Fibroblast of lung (primary cell): ENCODE results near the gene NLRP6. TPM values are rescaled to one million over a fixed set of nuclear protein-coding genes. Genes with fewer than 3 reads are reported as not detected.

Source experiments
- DNase-seq, 2 donors: peaks; one replicate each; pipeline versions ENCODE4 v3.0.0 to v3.0.0-alpha.2; 2010; ENCODE audit warnings: low read depth in 2 of 2
- H2AFZ ChIP-seq: 2 replicates; pipeline ENCODE4 v1.5.1; 2012; ENCODE audit warnings: low read length, control low read depth, inconsistent platforms
- H3K27ac ChIP-seq: 2 replicates; pipeline ENCODE4 v1.5.1; 2011; ENCODE audit warnings: low read length, control low read depth; ENCODE audit not compliant: insufficient read depth
- H3K27me3 ChIP-seq: 2 replicates; pipeline ENCODE4 v1.5.1; 2011; ENCODE audit warnings: mild to moderate bottlenecking, low read length; ENCODE audit not compliant: control insufficient read depth, insufficient read depth
- H3K36me3 ChIP-seq: 2 replicates; pipeline ENCODE4 v1.5.1; 2011; ENCODE audit warnings: low read length; ENCODE audit not compliant: control insufficient read depth, insufficient read depth
- H3K4me1 ChIP-seq: 2 replicates; pipeline ENCODE4 v1.5.1; 2011; ENCODE audit warnings: low read length; ENCODE audit not compliant: control insufficient read depth, insufficient read depth; ENCODE audit errors: extremely low read depth
- H3K4me2 ChIP-seq: 2 replicates; pipeline ENCODE4 v1.5.1; 2011; ENCODE audit warnings: low read length, control low read depth; ENCODE audit not compliant: insufficient read depth; ENCODE audit errors: extremely low read depth
- H3K4me3 ChIP-seq, 4 experiments: fragments of 200-600 bp in 1 of 4; sonication (generic) in 1 of 4; replicated peaks in 1 of 4; 2 replicates each; pipeline ENCODE4 v1.5.1; 2011 to 2016; ENCODE audit warnings: low read length in 4 of 4, low read depth in 3 of 4, mild to moderate bottlenecking in 3 of 4, control low read depth in 2 of 4, inconsistent platforms in 1 of 4, mixed read lengths in 1 of 4; ENCODE audit not compliant: insufficient read depth in 1 of 4; ENCODE audit errors: control extremely low read depth in 1 of 4
- H3K79me2 ChIP-seq: 2 replicates; pipeline ENCODE4 v1.5.1; 2012; ENCODE audit warnings: mild to moderate bottlenecking, low read length, inconsistent platforms; ENCODE audit not compliant: control insufficient read depth, insufficient read depth
- H3K9ac ChIP-seq: 2 replicates; pipeline ENCODE4 v1.5.1; 2011; ENCODE audit warnings: mild to moderate bottlenecking, low read length, control low read depth; ENCODE audit not compliant: insufficient read depth
- H3K9me3 ChIP-seq: 2 replicates; pipeline ENCODE4 v1.5.1; 2012; ENCODE audit warnings: low read depth, low read length; ENCODE audit not compliant: control insufficient read depth, insufficient read depth
- H4K20me1 ChIP-seq: 2 replicates; pipeline ENCODE4 v1.5.1; 2011; ENCODE audit warnings: low read length; ENCODE audit not compliant: control insufficient read depth, insufficient read depth; ENCODE audit errors: extremely low read depth
- EZH2 ChIP-seq: IDR thresholded peaks from 2 replicates; pipeline ENCODE4 v1.5.1; 2012; ENCODE audit warnings: low read length, control low read depth, mild to moderate bottlenecking; ENCODE audit errors: missing control alignments
- polyA plus RNA-seq, 2 donors: library from polyadenylated mRNA; depleted of rRNA in 1 of 2; stranded (reverse) in 1 of 2; unstranded in 1 of 2; fragments of >200 nt; gene quantifications; 2 replicates each; pipeline ENCODE4 v1.2.1, GENCODE V29; 2011 to 2012; ENCODE audit warnings: missing spikeins in 1 of 2
- total RNA-seq: library from RNA; depleted of rRNA; stranded (reverse); fragments of >200 nt; gene quantifications from 2 replicates; pipeline ENCODE4 v1.2.1, GENCODE V29; 2014
- TF ChIP-seq, protein P1 (sequence below), 2 donors: IDR thresholded peaks in 1 of 2; conservative IDR thresholded peaks in 1 of 2; 1 replicate in 1 of 2; 2 replicates in 1 of 2; pipeline ENCODE4 v1.5.1; 2011 to 2012; ENCODE audit warnings: low read length in 2 of 2, control low read depth in 1 of 2, inconsistent platforms in 1 of 2, low read depth in 1 of 2, mild to moderate bottlenecking in 1 of 2

Gene NLRP6
- total and polyA plus RNA-seq, 2 donors (not counting 1 experiment from before 2014, with no cell fraction given): not detected

DNA sequence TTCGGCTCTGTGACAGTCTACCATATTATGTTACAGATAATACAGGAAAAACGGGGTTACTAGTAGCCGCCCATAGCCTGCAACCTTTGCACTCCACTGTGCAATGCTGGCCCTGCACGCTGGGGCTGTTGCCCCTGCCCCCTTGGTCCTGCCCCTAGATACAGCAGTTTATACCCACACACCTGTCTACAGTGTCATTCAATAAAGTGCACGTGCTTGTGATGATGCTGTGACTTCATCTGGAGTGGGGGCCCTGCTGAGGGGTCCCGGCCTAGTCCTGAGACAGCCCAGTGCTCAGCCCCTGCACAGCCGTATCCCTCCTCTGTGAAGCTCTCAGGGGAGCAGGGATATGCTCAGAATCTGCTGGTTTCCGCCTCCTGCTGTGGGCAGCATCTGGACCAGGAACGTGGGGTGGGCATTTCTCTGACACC lies 36.9 kb downstream of the NLRP6 start:
- Histone ChIP-seq H3K27ac (no peak overlapping the region), H2AFZ (no peak overlapping the region), H3K79me2 (peaks cover 7% of the 10 kb centered on the region), H3K4me1 (peaks cover 10% of the 10 kb centered on the region), H3K4me3 (peak overlapping the region in 2 of 4 experiments; percentile 41 to 64), H3K9ac (no peak overlapping the region), H3K9me3 (no peaks in the 10 kb centered on the region), H3K36me3 (peaks cover 1% of the 10 kb centered on the region), H4K20me1 (no peaks in the 10 kb centered on the region), H3K27me3 (no peaks in the 10 kb centered on the region), H3K4me2 (peak overlapping the region; percentile 48)
- no peak for DNase-seq
- TF ChIP-seq EZH2: no peak
- TF ChIP-seq, protein P1, sequence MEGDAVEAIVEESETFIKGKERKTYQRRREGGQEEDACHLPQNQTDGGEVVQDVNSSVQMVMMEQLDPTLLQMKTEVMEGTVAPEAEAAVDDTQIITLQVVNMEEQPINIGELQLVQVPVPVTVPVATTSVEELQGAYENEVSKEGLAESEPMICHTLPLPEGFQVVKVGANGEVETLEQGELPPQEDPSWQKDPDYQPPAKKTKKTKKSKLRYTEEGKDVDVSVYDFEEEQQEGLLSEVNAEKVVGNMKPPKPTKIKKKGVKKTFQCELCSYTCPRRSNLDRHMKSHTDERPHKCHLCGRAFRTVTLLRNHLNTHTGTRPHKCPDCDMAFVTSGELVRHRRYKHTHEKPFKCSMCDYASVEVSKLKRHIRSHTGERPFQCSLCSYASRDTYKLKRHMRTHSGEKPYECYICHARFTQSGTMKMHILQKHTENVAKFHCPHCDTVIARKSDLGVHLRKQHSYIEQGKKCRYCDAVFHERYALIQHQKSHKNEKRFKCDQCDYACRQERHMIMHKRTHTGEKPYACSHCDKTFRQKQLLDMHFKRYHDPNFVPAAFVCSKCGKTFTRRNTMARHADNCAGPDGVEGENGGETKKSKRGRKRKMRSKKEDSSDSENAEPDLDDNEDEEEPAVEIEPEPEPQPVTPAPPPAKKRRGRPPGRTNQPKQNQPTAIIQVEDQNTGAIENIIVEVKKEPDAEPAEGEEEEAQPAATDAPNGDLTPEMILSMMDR (conservative IDR thresholded peaks at IDR 0.05 in 1 of 2, IDR thresholded peaks at IDR 0.05 in 1 of 2; ENCODE audit: low read depth in 1 of 2, low read length in 2 of 2): no peak

DNA sequence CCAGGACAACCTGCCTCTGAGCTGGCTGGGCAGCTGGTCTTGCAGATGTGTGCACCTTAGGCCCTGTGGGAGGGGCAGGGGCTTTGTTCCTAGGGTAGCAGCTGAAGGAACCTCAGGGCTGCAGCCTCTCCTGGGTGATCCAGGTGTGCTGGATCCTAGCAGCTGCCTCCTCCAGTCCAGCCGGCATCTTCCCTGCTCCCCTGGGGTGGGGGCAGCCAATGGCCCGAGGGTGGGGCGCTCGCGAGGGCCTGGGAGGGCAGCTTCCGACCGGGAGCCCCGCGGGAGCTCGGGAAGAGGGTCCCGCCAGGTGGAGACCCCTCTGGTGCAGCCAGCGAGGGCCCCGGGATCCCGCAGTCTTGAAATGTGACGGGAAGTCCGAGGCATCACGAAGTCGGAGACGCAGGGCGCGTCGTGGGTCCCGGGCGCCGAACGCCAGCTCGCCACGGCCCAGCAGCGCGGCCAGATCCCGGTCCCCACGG lies 37.3 kb downstream of the NLRP6 start:
- H3K9ac ChIP-seq: no peak overlapping the region
- H2AFZ ChIP-seq: no peak overlapping the region
- peaks cover 12% of the 10 kb centered on the region for H3K79me2 ChIP-seq
- DNase-seq: no peak
- H3K4me2 ChIP-seq: no peak overlapping the region
- TF ChIP-seq, protein P1 (conservative IDR thresholded peaks at IDR 0.05 in 1 of 2, IDR thresholded peaks at IDR 0.05 in 1 of 2; ENCODE audit: low read depth in 1 of 2, low read length in 2 of 2): no peak
- TF ChIP-seq EZH2: no peak
- H3K27me3 ChIP-seq: no peaks in the 10 kb centered on the region
- H3K4me1 ChIP-seq: peaks cover 10% of the 10 kb centered on the region
- H3K36me3 ChIP-seq: peaks cover 1% of the 10 kb centered on the region
- H3K27ac ChIP-seq: no peak overlapping the region
- H4K20me1 ChIP-seq: no peaks in the 10 kb centered on the region
- peak overlapping the region in 2 of 4 experiments; percentile 41 to 64 for H3K4me3 ChIP-seq
- H3K9me3 ChIP-seq: no peaks in the 10 kb centered on the region

DNA sequence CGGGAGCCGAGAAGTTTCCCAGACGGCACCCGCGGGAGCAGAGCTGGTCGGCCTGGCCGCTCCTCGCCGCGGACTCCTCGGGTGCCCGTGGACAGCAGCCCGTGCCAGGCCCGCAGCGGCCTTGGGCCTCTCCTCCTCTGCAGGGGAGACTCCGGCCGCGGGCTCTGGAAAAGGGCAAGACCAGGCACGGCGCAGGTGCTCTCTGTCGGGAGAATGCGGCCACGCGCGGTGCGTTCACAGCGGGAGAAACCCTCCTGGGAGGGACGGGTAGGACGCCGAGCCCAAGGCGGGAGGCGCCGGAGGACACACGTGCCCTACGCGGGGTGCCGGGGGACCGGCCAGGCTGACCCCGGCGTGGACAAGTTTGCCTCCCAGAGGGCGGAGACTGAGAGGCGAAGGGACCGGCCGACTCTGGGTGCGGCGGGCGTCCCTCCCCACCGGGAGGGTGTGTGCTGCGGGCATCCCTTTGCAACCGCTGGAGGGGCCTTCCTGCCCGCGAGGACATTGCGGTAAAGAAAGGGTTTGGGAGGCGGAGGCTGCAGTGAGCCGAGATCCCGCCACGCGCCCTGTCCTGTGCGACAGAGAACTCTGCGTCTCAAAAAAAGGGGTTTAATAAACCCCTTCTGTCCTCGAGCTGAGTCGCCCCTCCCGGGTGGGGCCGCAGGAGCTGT lies 38.0 kb downstream of the NLRP6 start:
- no peak for DNase-seq
- H3K9me3 ChIP-seq: no peaks in the 10 kb centered on the region
- peaks cover 10% of the 10 kb centered on the region for H3K4me1 ChIP-seq
- H3K9ac ChIP-seq: no peak overlapping the region
- no peaks in the 10 kb centered on the region for H3K27me3 ChIP-seq
- H3K36me3 ChIP-seq: peaks cover 1% of the 10 kb centered on the region
- no peaks in the 10 kb centered on the region for H4K20me1 ChIP-seq
- peaks cover 12% of the 10 kb centered on the region for H3K79me2 ChIP-seq
- no peak overlapping the region for H3K4me2 ChIP-seq
- H3K4me3 ChIP-seq: peak overlapping the region in 1 of 4 experiments; percentile 7
- no peak overlapping the region for H2AFZ ChIP-seq
- H3K27ac ChIP-seq: no peak overlapping the region
- TF ChIP-seq, protein P1 (conservative IDR thresholded peaks at IDR 0.05 in 1 of 2, IDR thresholded peaks at IDR 0.05 in 1 of 2; ENCODE audit: low read depth in 1 of 2, low read length in 2 of 2): no peak
- no peak for TF ChIP-seq EZH2
